Calu3 (cell line): ENCODE measurements around the gene WDFY4. TPM values are rescaled to one million over a fixed set of nuclear protein-coding genes. Genes with fewer than 3 reads are reported as not detected.

Experiments used
- BruUV-seq: library from RNA; stranded (reverse); fragments of 400-500 nt; replicated peaks from 2 replicates; lab custom pipeline; 2021; lab: Mats Ljungman, UMichigan
- CTCF ChIA-PET: fragments of 300-600 bp; sonication (Branson Sonifier 250); formaldehyde crosslinking; loops from one replicate; lab custom pipeline; 2022; ENCODE audit warnings: antibody characterized with exemption; lab: Charles Lee
- DNase-seq: peaks from one replicate; pipeline ENCODE4 v3.0.0; 2022
- H3K27ac Mint-ChIP-seq: one replicate; pipeline ENCODE4 v1.8.0; 2022; ENCODE audit warnings: mixed read lengths; ENCODE audit not compliant: unreplicated experiment
- H3K27me3 Mint-ChIP-seq: one replicate; pipeline ENCODE4 v1.8.0; 2022; ENCODE audit warnings: mixed read lengths; ENCODE audit not compliant: unreplicated experiment
- H3K36me3 Mint-ChIP-seq: one replicate; pipeline ENCODE4 v1.8.0; 2022; ENCODE audit warnings: mild to moderate bottlenecking, moderate library complexity, mixed read lengths; ENCODE audit not compliant: insufficient read depth, unreplicated experiment
- H3K4me1 Mint-ChIP-seq: one replicate; pipeline ENCODE4 v1.8.0; 2022; ENCODE audit warnings: mild to moderate bottlenecking, low read depth, mixed read lengths; ENCODE audit not compliant: unreplicated experiment
- H3K4me3 Mint-ChIP-seq: one replicate; pipeline ENCODE4 v1.8.0; 2022; ENCODE audit warnings: mild to moderate bottlenecking, low read depth, moderate library complexity, mixed read lengths; ENCODE audit not compliant: unreplicated experiment
- H3K9me3 Mint-ChIP-seq: one replicate; pipeline ENCODE4 v1.8.0; 2022; ENCODE audit warnings: low read depth, mixed read lengths; ENCODE audit not compliant: unreplicated experiment
- CTCF ChIP-seq: fragments of 200-600 bp; IDR thresholded peaks from one replicate; pipeline ENCODE4 v1.8.0; 2022; ENCODE audit warnings: antibody characterized with exemption; ENCODE audit not compliant: unreplicated experiment
- intact Hi-C: fragments of 100-400 bp; cut with micrococcal nuclease; formaldehyde crosslinking; loops from one replicate; pipeline ENCODE4 v1.10.0; 2022; ENCODE audit not compliant: unreplicated experiment
- total RNA-seq: library from RNA; stranded (reverse); gene quantifications from 2 replicates; pipeline ENCODE4 v1.2.3, GENCODE V29; 2022

WDFY4 gene
- total RNA-seq, 1 experiment from 2014 or later = not detected

- no peak for TF ChIP-seq CTCF
- Mint-ChIP-seq H3K27me3 (peaks cover 91% of the 10 kb centered on the region), H3K9me3 (no peaks in the 10 kb centered on the region), H3K27ac (no peak overlapping the region), H3K4me3 (no peak overlapping the region), H3K4me1 (no peaks in the 10 kb centered on the region), H3K36me3 (no peaks in the 10 kb centered on the region)
- intact Hi-C loops = no loop called here
- CTCF ChIA-PET = no interaction called here
- BruUV-seq = no TSS peak
- no peak for DNase-seq
Measured at GRCh38 chr10:48740988-48741387, 56.3 kb downstream of the WDFY4 start.

GRCh38 chr10:48742891-48743860 lies 58.5 kb downstream of the WDFY4 start:
- no peaks in the 10 kb centered on the region for H3K9me3 Mint-ChIP-seq
- H3K4me1 Mint-ChIP-seq = no peaks in the 10 kb centered on the region
- CTCF ChIA-PET = interaction anchor here (0.7 kb wide), 1 partner anchor 61 kb away, joined by 4 read pairs; no protein-coding TSS in a partner anchor
- BruUV-seq = no TSS peak
- intact Hi-C loops = no loop called here
- no peak overlapping the region for H3K4me3 Mint-ChIP-seq
- no peak for TF ChIP-seq CTCF
- H3K36me3 Mint-ChIP-seq = no peaks in the 10 kb centered on the region
- no peak for DNase-seq
- H3K27ac Mint-ChIP-seq = no peak overlapping the region
- peaks cover 69% of the 10 kb centered on the region for H3K27me3 Mint-ChIP-seq

GRCh38 chr10:48744587-48744986 lies 59.9 kb downstream of the WDFY4 start:
- Mint-ChIP-seq H3K27me3 (peaks cover 55% of the 10 kb centered on the region), H3K36me3 (no peaks in the 10 kb centered on the region), H3K9me3 (no peaks in the 10 kb centered on the region), H3K27ac (no peak overlapping the region), H3K4me3 (no peak overlapping the region), H3K4me1 (no peaks in the 10 kb centered on the region)
- BruUV-seq = no TSS peak
- TF ChIP-seq CTCF = no peak
- CTCF ChIA-PET = no interaction called here
- intact Hi-C loops = no loop called here
- no peak for DNase-seq

GRCh38 chr10:48745662-48746245 lies 61.1 kb downstream of the WDFY4 start:
- intact Hi-C loops = no loop called here

More at GRCh38 chr10:48745662-48746245, 61.1 kb downstream of the WDFY4 start:
- BruUV-seq = no TSS peak
- Mint-ChIP-seq H3K9me3 (no peaks in the 10 kb centered on the region), H3K36me3 (no peaks in the 10 kb centered on the region), H3K4me3 (no peak overlapping the region), H3K4me1 (no peaks in the 10 kb centered on the region), H3K27me3 (peaks cover 57% of the 10 kb centered on the region), H3K27ac (no peak overlapping the region)
- no peak for DNase-seq
- no peak for TF ChIP-seq CTCF
- CTCF ChIA-PET = no interaction called here
